GM19463 (cell line): ENCODE results near the gene NOCT.
"Not testable (repeated sequence)": the region's sequence is repeated elsewhere in the genome, so short reads cannot be mapped to it uniquely, and the experiment has no call there.

Experiments
- ATAC-seq: cut with Tn5 transposase; IDR thresholded peaks from one replicate; pipeline ENCODE4 v1.9.1; 2021; ENCODE audit warnings: mild to moderate bottlenecking, moderate library complexity; ENCODE audit not compliant: unreplicated experiment

NOCT gene

DNA sequence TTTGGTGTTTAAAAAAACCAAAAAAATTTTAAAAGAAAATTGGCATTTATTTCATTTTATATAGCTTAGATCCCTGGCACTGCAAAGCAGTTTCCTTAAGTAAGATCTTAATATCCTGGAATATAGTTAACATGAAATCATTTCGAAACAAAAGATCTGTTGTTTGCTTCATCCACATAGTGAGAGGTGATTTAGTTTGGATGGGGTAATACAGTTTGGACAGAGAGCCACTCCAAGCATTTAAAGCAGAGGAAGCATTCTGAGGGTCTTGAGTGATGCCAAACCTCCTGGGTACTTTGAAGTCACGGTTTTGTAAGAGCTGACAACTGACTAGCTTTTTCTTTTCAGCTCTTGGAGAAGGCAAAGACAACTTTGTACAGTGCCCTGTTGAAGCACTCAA lies 28.7 kb downstream of the NOCT start:
- no peak for ATAC-seq

GRCh38 chr4:139048026-139048425 lies 32.4 kb downstream of the NOCT start:
- no peak for ATAC-seq

- no peak for ATAC-seq
These were observed 34.9 kb downstream of the NOCT start for GRCh38 chr4:139050446-139050845.

GRCh38 chr4:139053909-139054308 lies 38.3 kb downstream of the NOCT start:
- no peak for ATAC-seq

DNA sequence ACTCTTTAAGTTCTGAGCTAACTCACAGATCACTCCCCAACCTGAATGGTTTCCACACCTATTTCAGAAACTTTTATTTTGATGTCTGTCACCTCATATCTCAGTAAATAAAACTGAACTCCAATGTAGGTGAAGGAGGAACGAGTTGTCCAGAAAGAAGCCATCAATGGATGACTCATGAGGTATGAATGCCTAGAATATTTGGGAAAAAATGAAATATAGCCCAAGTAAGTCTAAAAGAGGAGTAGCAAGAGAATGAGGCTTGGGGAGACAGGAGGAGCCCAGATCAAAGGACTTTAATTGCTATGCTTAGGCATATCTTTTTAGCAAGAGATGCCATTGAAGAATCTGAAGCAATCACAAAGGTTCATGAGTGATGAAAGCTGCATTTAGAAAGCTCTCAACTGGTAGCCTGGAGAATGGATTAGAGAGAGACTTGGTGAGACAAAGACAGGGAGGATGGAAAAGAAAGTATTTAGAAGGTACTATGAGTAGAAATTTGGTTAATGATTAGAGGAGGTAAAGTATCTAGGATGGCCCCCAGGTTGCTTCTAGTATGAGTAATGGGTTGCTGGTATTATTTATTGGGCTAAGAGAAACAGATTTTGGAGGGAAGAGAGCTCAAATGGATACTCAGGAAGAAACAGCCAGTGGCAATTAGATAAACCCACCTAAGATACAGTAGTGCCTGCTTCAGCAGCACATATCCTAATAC lies 39.4 kb downstream of the NOCT start:
- no peak for ATAC-seq

- ATAC-seq: not testable (repeated sequence)
These were observed 43.4 kb downstream of the NOCT start for GRCh38 chr4:139059026-139059425.

DNA sequence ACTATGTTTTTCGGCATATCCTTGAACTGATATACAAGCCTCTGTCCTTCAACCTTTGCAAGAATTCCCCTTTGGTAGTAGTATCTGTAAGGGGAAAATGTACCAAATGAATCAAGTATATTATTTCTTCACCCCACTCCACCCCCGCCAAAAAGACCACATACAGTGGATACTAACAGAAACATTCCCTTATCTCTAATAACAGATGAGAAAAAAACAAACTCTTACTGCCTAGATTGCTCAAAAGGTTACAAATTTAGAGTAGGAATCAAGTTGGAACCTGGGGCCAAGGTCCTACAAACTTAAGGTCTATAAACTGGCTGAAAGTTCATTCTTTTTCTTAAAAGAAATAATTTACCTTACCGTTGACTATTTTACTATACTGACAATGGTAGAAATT lies 45.0 kb downstream of the NOCT start:
- no peak for ATAC-seq

DNA sequence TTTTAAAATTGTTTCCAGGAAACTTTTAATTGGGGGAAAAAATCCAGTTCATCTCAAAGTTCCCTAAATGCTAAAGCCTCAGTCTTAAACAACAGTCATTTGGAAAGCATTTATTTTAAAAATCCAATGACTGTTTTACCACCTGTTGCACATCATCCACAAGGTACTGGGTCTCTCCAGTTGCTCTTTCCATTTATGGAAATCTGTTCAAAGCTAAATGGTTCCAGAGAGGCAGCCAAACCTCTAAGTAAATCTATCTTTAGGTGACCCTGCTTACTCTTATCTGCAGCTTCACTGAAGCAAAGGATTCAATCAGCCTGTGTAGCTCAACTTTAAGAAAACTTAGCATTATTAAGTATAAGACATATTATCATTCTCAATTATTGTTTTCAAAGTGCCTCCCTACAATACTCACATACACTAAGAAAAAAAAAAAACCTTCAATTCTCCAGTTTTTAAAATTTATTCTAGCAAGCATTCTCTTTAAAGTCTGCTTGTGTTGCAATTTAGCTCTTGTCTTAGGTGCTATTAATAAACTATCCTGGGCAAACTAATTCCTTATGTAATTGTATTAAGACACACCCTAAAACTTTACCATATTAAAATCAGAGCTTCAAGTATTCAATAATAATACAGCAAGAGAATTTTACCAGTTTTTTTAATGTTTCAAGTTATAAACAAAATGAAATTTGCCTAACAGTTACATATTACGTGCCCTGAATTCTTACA lies 60.6 kb downstream of the NOCT start:
- ATAC-seq: no peak

GRCh38 chr4:139077567-139078355 lies 62.2 kb downstream of the NOCT start:
- no peak for ATAC-seq

- ATAC-seq: no peak
These were observed 63.3 kb downstream of the NOCT start for GRCh38 chr4:139078926-139079325.

DNA sequence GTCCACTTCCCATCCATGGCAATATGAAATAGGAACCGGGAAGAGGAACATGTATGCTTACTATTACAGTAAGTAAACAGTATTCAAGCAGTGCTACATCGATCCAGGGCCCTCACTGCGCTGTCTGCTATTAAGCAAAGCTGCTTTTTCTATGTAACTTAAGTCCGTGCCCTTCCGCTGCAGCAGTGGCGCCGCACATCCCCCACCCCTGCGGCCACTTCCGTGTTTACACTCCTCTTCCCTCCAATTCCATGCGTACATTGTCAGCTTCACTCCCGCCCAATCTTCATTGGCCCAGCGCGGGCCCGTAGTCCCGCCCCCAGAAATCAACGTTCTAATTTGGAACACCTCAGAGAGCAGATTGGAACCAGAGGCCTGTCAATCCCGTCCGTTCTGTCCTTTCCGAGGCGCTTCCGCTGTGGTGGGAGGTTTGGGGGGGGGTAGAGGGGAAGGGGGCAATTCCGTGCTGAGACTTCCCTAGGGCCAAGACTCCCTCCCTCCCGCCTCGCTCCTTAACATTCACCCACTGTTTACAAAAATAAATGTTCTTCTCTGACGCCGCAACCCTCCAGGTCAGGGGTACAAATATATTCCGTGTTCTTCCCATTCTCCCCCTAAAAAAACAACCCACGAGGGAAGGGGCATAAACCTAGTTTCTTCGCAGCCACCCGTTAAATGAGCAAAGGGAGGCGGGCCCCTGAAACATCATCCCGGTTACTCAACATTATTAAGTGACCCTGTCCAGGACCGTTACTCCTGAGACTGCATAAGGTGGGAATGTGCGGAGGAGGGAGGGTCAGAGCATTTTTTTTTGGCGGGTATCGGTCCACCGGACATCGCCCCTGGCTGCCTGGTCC lies 67.4 kb downstream of the NOCT start:
- peak; percentile 78 for ATAC-seq

- ATAC-seq: peak; percentile 20
These were observed 68.0 kb downstream of the NOCT start for GRCh38 chr4:139083607-139083955.

DNA sequence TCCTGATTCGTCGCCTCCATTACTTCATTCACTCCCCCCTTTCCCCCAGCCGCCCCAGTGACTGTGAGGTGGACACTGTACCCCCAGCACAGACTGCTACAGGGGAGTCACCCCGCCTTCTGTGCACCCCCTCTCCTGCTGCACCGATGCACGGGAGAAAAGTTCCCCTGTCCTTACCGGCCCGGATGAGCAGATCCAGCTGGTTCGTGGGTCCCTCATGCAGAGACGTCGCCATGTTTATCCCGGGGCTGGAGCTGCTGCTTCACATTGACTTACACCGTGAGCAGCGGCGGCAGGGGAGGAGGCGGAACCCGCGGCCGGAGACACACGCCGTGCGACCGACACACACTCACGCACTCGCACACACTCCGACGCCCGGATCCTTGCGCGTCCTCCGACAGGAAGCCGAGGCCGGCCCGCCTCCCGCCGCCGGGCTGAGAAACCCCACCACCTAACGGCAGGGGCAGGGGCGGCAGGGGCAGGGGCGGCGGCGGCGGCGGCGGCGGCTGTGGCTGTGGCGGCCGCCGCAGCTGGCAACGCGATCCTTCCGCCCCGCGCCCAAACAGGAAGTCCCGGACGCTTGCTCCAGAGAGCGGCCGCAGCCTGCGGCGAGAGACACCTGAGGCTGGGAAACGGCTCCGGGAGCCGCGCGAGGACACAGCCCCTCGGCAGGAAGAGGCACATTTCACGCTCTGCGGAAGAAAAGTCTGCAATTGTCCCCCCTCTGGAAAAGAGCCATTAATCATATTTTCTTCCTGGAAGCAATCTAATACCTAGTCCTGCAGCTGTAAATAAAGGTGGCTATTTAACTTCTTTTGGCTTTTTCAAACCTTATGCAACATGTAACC lies 68.6 kb downstream of the NOCT start:
- peak; percentile 60 for ATAC-seq

DNA sequence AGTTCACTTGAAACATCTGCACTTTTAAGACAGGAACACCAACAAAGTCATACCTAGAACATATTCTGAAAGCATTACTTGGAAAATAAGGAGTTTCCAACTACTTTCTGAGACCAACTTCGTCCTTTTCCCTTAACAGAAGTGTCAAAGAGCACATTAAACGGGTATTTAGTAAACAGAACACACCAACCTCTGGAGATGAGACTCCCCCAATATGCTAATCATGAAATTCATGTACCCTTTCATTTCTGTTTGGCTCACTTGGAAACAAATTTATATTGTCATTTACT lies 69.2 kb downstream of the NOCT start:
- no peak for ATAC-seq

- ATAC-seq: no peak
These were observed 69.6 kb downstream of the NOCT start for GRCh38 chr4:139085141-139085540.

DNA sequence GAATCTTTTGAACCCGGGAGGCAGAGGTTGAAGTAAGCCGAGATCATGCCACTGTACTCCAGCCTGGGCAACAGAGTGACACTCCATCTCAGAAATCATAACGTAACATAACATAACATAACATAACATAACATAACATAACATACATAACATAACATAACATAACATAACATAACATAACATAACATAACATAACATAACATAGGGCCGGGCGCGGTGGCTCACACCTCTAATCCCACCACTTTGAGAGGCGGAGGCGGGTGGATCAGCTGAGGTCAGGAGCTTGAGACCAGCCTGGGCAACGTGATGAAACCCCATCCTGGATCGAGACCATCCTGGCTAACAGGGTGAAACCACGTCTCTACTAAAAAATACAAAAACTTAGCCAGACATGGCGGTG lies 76.7 kb downstream of the NOCT start:
- no peak for ATAC-seq
